HG02798 (cell line): ENCODE results near the gene DLGAP1.
"Not testable (repeated sequence)": the region's sequence is repeated elsewhere in the genome, so short reads cannot be mapped to it uniquely, and the experiment has no call there.

Source experiments
- ATAC-seq: cut with Tn5 transposase; IDR thresholded peaks from one replicate; pipeline ENCODE4 v1.9.1; 2021; ENCODE audit warnings: mild to moderate bottlenecking; ENCODE audit not compliant: unreplicated experiment, poor library complexity

Gene DLGAP1

GRCh38 chr18:4394700-4395099 lies 60.4 kb downstream of the DLGAP1 start:
- ATAC-seq = no peak

- ATAC-seq = no peak
Observed at GRCh38 chr18:4391859-4392258, 63.2 kb downstream of the DLGAP1 start.

- no peak for ATAC-seq
Observed at GRCh38 chr18:4385876-4386275, 69.2 kb downstream of the DLGAP1 start.

- ATAC-seq = no peak
Observed at GRCh38 chr18:4384932-4385331, 70.2 kb downstream of the DLGAP1 start.

GRCh38 chr18:4374564-4374963 lies 80.5 kb downstream of the DLGAP1 start:
- ATAC-seq = no peak

DNA sequence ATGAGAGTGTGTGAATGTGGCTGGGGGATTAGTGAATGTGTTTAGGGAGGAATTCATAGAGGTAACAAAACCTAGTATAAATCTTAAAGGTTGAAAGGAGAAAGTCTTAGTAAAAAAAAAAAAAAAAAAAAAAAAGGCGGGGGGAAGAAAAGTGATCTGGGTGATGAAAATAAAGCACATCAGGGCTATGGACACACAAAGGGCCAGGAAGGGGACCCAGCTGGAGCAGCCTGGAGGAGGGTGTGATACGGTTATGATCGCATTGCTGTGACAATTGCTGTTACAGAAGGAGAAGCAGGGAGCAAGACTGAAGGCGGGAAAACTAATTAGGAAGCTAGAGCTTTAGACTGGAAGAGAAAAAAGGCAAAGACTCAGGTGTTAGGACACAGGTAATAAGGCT lies 85.4 kb downstream of the DLGAP1 start:
- ATAC-seq = no peak

GRCh38 chr18:4360221-4360715 lies 94.8 kb downstream of the DLGAP1 start:
- ATAC-seq = no peak

DNA sequence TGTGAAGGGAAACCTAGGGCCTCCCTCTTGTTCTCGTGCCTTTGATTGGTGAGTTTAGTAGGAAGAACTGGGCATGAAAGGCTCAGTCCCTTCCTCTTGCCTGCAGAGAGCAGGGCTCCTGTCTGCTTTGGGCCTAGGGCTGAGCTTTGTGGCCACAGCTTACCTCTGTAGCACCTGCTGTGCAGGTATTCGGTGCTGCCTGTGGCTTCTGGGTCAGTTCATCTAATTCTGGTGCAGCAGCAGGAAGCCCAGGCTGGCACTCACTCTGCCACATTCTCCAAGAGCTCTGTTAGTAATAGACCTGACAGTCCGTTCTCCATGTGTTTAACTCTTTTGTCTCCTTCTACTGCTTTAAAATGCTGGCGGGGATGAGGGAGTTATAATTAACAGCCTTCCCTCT lies 96.5 kb downstream of the DLGAP1 start:
- ATAC-seq = no peak

DNA sequence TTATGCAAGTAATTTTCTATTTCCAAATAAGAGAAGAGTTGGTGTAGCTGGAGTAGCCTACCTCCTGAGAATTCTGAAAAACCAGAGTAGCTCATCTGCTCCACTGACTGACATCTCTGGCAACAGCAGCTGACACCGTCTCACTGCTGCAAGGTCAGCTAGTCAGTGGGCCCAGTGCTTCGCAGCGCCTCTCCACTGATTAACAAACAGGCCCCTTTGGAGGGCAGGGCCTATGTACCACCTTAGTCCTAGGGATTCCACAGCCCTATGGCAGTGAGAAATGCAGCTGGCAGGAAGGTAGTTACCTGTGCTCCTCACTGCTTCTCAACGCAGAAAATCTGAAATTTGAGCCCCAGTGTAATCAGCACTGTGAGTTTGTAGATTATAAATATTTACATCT lies 97.5 kb downstream of the DLGAP1 start:
- no peak for ATAC-seq

- no peak for ATAC-seq
Observed at GRCh38 chr18:4356929-4357328, 98.2 kb downstream of the DLGAP1 start.

- no peak for ATAC-seq
Observed at GRCh38 chr18:4353853-4354418, 101.2 kb downstream of the DLGAP1 start.

DNA sequence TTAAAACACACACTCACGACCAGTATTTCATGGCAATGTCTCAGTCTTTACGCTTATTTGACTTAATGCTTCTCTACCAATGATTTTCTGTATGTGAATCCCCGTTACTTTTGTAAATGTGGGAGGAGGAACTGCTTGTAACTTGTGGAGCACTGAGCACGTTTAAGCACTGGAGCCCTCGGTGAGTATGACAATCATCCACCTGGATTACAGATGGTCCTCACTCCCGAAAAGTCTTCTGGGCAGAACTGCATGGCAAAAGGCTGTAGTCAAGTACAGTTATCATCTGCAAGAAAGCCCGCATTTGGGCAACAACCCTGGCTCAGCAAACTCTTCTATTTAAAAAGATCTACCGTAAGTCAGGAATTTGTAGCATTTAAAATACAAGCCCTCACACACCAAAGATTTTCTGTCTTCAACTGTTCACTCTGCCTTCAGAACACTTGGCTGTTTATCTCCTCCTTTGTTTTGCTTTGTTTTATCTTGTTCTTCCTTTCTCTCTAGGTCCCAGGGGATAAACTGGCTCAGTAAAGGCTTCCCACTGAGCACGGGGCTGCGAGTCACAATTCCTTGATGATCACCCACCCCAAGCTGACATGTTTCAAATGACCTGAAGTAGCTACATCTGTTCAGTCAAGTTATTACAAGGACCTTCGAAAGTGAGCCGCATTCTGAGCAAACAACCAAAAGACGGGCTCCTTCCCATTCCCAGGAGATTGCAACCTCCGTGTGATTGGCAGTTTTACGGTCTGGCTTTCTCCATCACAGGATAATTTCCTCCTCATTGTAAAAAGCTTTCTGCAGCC lies 102.2 kb downstream of the DLGAP1 start:
- ATAC-seq = no peak

DNA sequence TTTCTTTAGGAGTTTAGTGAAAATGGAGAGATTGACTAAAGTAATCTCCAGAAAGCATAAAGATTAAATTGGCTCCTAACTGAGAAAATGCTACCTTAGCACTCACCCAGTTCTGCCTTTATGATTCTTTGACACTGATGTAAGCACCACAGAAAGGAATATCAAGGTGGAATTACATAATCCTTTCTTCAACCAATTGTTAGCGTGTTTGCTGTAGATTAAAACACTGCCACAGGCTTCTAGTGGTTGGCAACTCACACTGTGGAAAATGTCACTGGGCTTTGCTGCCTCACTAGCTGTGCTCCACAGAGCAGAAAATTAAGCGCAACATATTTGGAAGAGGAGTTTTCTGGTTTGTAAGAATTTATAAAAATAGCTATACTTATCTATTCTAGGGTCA lies 104.1 kb downstream of the DLGAP1 start:
- no peak for ATAC-seq

- no peak for ATAC-seq
Observed at GRCh38 chr18:4335386-4335785, 119.7 kb downstream of the DLGAP1 start.

GRCh38 chr18:4333043-4333442 lies 122.1 kb downstream of the DLGAP1 start:
- no peak for ATAC-seq

DNA sequence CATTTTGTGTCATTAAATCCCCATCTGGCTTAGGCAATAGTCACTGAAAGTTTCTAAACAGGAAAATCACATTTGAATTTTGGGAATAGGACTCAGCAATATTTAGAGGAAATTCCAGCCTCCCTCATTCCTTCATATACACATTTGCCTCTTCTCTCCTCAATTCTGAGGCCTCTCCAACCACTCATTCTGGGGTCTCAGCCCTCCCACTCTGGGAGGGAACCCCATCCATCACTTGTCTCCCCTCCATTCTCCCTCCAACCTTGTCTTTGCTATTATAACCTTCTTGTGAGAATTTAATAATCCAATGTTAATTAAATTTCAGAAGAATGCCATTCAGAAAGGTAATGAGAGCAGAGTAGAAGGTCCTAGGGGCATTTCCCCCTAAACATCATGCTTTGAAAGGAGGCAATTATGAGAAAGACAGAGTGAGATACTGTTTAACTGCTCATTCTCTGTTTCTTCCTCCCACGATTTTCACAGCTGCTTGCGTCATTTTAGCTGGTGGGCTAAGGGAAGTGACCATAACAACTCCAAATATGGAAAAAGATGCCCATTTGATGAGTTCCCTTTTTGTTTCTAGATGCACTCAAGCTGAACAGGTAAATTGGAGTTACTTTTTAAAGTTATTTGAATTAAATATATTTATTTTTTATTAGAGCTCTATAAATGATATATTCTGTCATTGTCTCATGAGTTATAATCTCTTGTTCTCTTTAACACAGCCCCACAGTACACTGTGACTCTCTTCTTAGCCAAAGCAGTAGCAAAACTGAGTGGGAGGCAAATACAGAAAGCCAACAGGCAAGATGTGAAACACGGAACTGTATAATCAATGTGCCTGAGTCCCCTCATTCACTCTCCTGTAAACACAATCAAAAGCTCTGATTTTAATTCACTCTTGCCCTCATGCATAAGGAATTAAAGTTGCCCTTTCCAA lies 135.1 kb downstream of the DLGAP1 start:
- peak; percentile 67 for ATAC-seq

DNA sequence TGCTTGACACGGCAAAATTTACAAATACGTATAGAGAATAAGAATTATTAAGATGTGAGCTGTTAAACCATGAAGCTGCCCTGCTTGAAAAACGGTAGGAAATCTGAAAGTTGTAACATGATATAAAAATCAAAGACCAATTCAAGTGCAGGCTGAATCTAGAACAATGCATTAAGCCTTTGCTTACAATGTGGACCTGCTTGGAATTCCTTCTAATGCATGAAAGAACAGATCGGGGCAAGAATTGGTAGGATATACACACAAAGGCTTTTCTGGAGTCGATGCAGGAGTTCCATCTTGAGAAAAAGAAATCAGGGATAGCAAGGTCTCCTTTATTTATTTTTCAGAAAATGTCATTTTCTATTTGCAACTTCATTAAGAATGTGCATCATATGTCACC lies 136.8 kb downstream of the DLGAP1 start:
- no peak for ATAC-seq

- ATAC-seq = not testable (repeated sequence)
Observed at GRCh38 chr18:4311945-4312344, 143.2 kb downstream of the DLGAP1 start.

GRCh38 chr18:4311136-4311535 lies 144.0 kb downstream of the DLGAP1 start:
- no peak for ATAC-seq

GRCh38 chr18:4309227-4309626 lies 145.9 kb downstream of the DLGAP1 start:
- ATAC-seq = no peak

- ATAC-seq = no peak
Observed at GRCh38 chr18:4308576-4308975, 146.5 kb downstream of the DLGAP1 start.
